SK-N-SH (cell line): ENCODE data around the gene MAML3. TPM values are rescaled to one million over a fixed set of nuclear protein-coding genes. Genes with fewer than 3 reads are reported as not detected.

ENCODE experiments used
- CTCF ChIA-PET: fragments of 300-600, 350-600 bp; formaldehyde crosslinking; extraction: SDS; loops from one replicate; lab custom pipeline; 2021; lab: Yijun Ruan, JAX
- POLR2A ChIA-PET: fragments of 350-600 bp; sonication (Branson Sonifier 250); formaldehyde crosslinking; extraction: SDS; loops from one replicate; lab custom pipeline; 2020; ENCODE audit warnings: antibody characterized with exemption, inconsistent platforms; lab: Yijun Ruan, JAX
- DNase-seq: peaks from one replicate; pipeline ENCODE4 v3.0.0; 2012
- H2AFZ ChIP-seq: fragments of 200-600 bp; sonication (generic); 2 replicates; pipeline ENCODE4 v1.8.1; 2016; ENCODE audit warnings: antibody characterized with exemption, mild to moderate bottlenecking, low read depth
- H3F3A ChIP-seq: fragments of 200-600 bp; sonication (generic); replicated peaks from 2 replicates; pipeline ENCODE3; 2016; ENCODE audit warnings: antibody characterized with exemption, mild to moderate bottlenecking; ENCODE audit not compliant: insufficient read depth
- H3K27ac ChIP-seq, 2 experiments: fragments of 200-500 bp in 1 of 2; fragments of 200-600 bp in 1 of 2; sonication (Bioruptor generic) in 1 of 2; sonication (generic), shearing (Covaris generic) in 1 of 2; 2 replicates each; pipeline versions ENCODE4 v1.5.1 to v1.6.1; 2014 to 2016; ENCODE audit warnings: low read depth in 2 of 2, inconsistent platforms in 1 of 2, low read length in 1 of 2, mild to moderate bottlenecking in 1 of 2, mixed read lengths in 1 of 2
- H3K27me3 ChIP-seq: fragments of 200-600 bp; sonication (generic), shearing (Covaris generic); 2 replicates; pipeline ENCODE4 v1.6.1; 2016; ENCODE audit warnings: mixed run types; ENCODE audit not compliant: insufficient read depth
- H3K36me3 ChIP-seq, 2 experiments: fragments of 200-500 bp in 1 of 2; fragments of 200-600 bp in 1 of 2; sonication (Bioruptor generic) in 1 of 2; sonication (generic) in 1 of 2; replicated peaks in 1 of 2; 2 replicates each; pipeline versions ENCODE3 to v1.5.1; 2014 to 2016; ENCODE audit warnings: low read length in 1 of 2, mild to moderate bottlenecking in 1 of 2; ENCODE audit not compliant: insufficient read depth in 2 of 2, control insufficient read depth in 1 of 2
- H3K4me1 ChIP-seq, 2 experiments: fragments of 200-500 bp in 1 of 2; fragments of 200-600 bp in 1 of 2; sonication (Bioruptor generic) in 1 of 2; sonication (generic), shearing (Covaris generic) in 1 of 2; 2 replicates each; pipeline versions ENCODE4 v1.5.1 to v1.6.1; 2014 to 2016; ENCODE audit warnings: low read depth in 1 of 2, low read length in 1 of 2, mixed run types in 1 of 2; ENCODE audit not compliant: insufficient read depth in 2 of 2, control insufficient read depth in 1 of 2
- H3K4me2 ChIP-seq: fragments of 200-600 bp; sonication (generic), shearing (Covaris generic); 2 replicates; pipeline ENCODE4 v1.6.1; 2017; ENCODE audit warnings: mixed run types
- H3K4me3 ChIP-seq, 2 experiments: fragments of 200-500 bp in 1 of 2; fragments of 200-600 bp in 1 of 2; sonication (Bioruptor generic) in 1 of 2; sonication (generic), shearing (Covaris generic) in 1 of 2; 2 replicates each; pipeline versions ENCODE4 v1.5.1 to v1.8.1; 2014 to 2016; ENCODE audit warnings: low read depth in 2 of 2, inconsistent platforms in 1 of 2, low read length in 1 of 2, mild to moderate bottlenecking in 1 of 2, mixed read lengths in 1 of 2, moderate library complexity in 1 of 2
- H3K79me2 ChIP-seq: fragments of 200-600 bp; sonication (generic); 2 replicates; pipeline ENCODE4 v1.8.1; 2017; ENCODE audit warnings: mild to moderate bottlenecking; ENCODE audit not compliant: insufficient read depth
- H3K9ac ChIP-seq: fragments of 200-600 bp; sonication (generic); 2 replicates; pipeline ENCODE4 v1.6.1; 2017; ENCODE audit warnings: mixed run types
- H3K9me2 ChIP-seq: fragments of 200-600 bp; sonication (generic); 2 replicates; pipeline ENCODE4 v1.6.1; 2017; ENCODE audit warnings: mixed run types
- H3K9me3 ChIP-seq: fragments of 200-600 bp; sonication (generic); 2 replicates; pipeline ENCODE4 v1.6.1; 2017; ENCODE audit warnings: mixed run types, mild to moderate bottlenecking, moderate library complexity
- H4K20me1 ChIP-seq: fragments of 200-600 bp; sonication (generic); 2 replicates; pipeline ENCODE4 v1.6.1; 2017; ENCODE audit warnings: mild to moderate bottlenecking, mixed run types; ENCODE audit not compliant: insufficient read depth
- ELF1 ChIP-seq: IDR thresholded peaks from 2 replicates; pipeline ENCODE4 v1.4.0; 2012
- EZH2phosphoT487 ChIP-seq: fragments of 200-600 bp; sonication (generic); IDR thresholded peaks from 2 replicates; pipeline ENCODE4 v1.6.1; 2017; ENCODE audit warnings: low read depth, mixed run types, mild to moderate bottlenecking, antibody characterized with exemption, moderate library complexity, borderline replicate concordance
- FOSL2 ChIP-seq: IDR thresholded peaks from 2 replicates; pipeline ENCODE4 v1.4.0; 2012; ENCODE audit warnings: low read depth, mild to moderate bottlenecking, moderate library complexity, borderline replicate concordance
- FOXM1 ChIP-seq: IDR thresholded peaks from 2 replicates; pipeline ENCODE4 v1.4.0; 2012; ENCODE audit warnings: low read depth, mild to moderate bottlenecking
- MEF2A ChIP-seq: IDR thresholded peaks from 2 replicates; pipeline ENCODE4 v1.4.0; 2012; ENCODE audit warnings: low read depth, borderline replicate concordance
- NRF1 ChIP-seq: IDR thresholded peaks from 2 replicates; pipeline ENCODE4 v1.6.1; 2012; ENCODE audit warnings: low read depth, mild to moderate bottlenecking, low read length
- POLR2AphosphoS5 ChIP-seq: IDR thresholded peaks from 2 replicates; pipeline ENCODE4 v1.6.1; 2012; ENCODE audit warnings: low read depth, low read length
- RAD21 ChIP-seq: IDR thresholded peaks from 2 replicates; pipeline ENCODE4 v1.6.1; 2012; ENCODE audit warnings: mild to moderate bottlenecking, low read length
- RCOR1 ChIP-seq: fragments of 150-350 bp; IDR thresholded peaks from 2 replicates; pipeline ENCODE4 v1.6.1; 2017; ENCODE audit warnings: antibody characterized with exemption, low read length
- REST ChIP-seq: IDR thresholded peaks from 2 replicates; pipeline ENCODE4 v1.6.1; 2012; ENCODE audit warnings: mild to moderate bottlenecking, low read depth, low read length, moderate library complexity
- RXRA ChIP-seq: IDR thresholded peaks from 2 replicates; pipeline ENCODE4 v1.4.0; 2012; ENCODE audit warnings: low read depth, mild to moderate bottlenecking, borderline replicate concordance
- SMC3 ChIP-seq: IDR thresholded peaks from 2 replicates; pipeline ENCODE4 v1.6.1; 2012; ENCODE audit warnings: low read depth, low read length, improper control_type of control experiment
- TCF12 ChIP-seq: IDR thresholded peaks from 2 replicates; pipeline ENCODE4 v1.4.0; 2012
- TEAD4 ChIP-seq: IDR thresholded peaks from 2 replicates; pipeline ENCODE4 v1.4.0; 2012; ENCODE audit warnings: mild to moderate bottlenecking, borderline replicate concordance; ENCODE audit not compliant: insufficient read depth
- USF1 ChIP-seq: IDR thresholded peaks from 2 replicates; pipeline ENCODE4 v1.4.0; 2012; ENCODE audit warnings: low read depth, borderline replicate concordance
- ZBTB33 ChIP-seq: IDR thresholded peaks from 2 replicates; pipeline ENCODE4 v1.4.0; 2012; ENCODE audit warnings: low read depth, borderline replicate concordance
- WGBS: methylation state at CpG from one replicate; pipeline ENCODE4 v1.1.6; 2017; ENCODE audit warnings: low lambda C conversion rate; 5-methylcytosine and 5-hydroxymethylcytosine counted together
- polyA plus RNA-seq, 3 experiments: library from polyadenylated mRNA; depleted of rRNA; stranded (reverse); fragments of >200 nt; gene quantifications; 2 replicates each; pipeline ENCODE4 v1.2.3, GENCODE V29; 2012
- TF ChIP-seq, protein P1 (sequence below): fragments of 200-600 bp; sonication (generic); IDR thresholded peaks from 2 replicates; pipeline ENCODE4 v1.6.1; 2017; ENCODE audit warnings: antibody characterized with exemption, mild to moderate bottlenecking, moderate library complexity

The MAML3 gene
- polyA plus RNA-seq, 1 of the 3 experiments (the other 2 are of a cell fraction), result 5.3 TPM

- CTCF ChIA-PET, result no interaction called here
Observed at GRCh38 chr4:139853309-139853708, 300.7 kb downstream of the MAML3 start.

GRCh38 chr4:139852612-139853269 lies 301.2 kb downstream of the MAML3 start:
- Histone ChIP-seq H3K4me3 (no peak overlapping the region), H2AFZ (no peak overlapping the region), H4K20me1 (no peaks in the 10 kb centered on the region), H3K4me1 (peaks cover 9 to 52% of the 10 kb centered on the region in 2 experiments; a peak in 3 of 4 replicates), H3K9me2 (no peaks in the 10 kb centered on the region), H3K79me2 (no peaks in the 10 kb centered on the region), H3K9ac (no peak overlapping the region), H3F3A (no peaks in the 10 kb centered on the region), H3K4me2 (no peak overlapping the region), H3K27me3 (no peaks in the 10 kb centered on the region), H3K27ac (peak overlapping the region in 1 of 2 experiments; percentile 32; a peak in 2 of 4 replicates), H3K9me3 (no peaks in the 10 kb centered on the region)
- CTCF ChIA-PET, result interaction anchor here (0.7 kb wide), 1 partner anchor 76 kb away, joined by 3 read pairs; no protein-coding TSS in a partner anchor
- 87% methylated on average over 4 of the region's 4 CpGs for WGBS
- DNase-seq, result no peak
- TF ChIP-seq RAD21 (no peak), TEAD4 (no peak), FOXM1 (no peak), EZH2phosphoT487 (no peak), ELF1 (no peak), RCOR1 (no peak), NRF1 (no peak), MEF2A (no peak), REST (no peak), RXRA (no peak), TCF12 (no peak), FOSL2 (no peak), USF1 (no peak), ZBTB33 (no peak), SMC3 (no peak)
- TF ChIP-seq, protein P1, sequence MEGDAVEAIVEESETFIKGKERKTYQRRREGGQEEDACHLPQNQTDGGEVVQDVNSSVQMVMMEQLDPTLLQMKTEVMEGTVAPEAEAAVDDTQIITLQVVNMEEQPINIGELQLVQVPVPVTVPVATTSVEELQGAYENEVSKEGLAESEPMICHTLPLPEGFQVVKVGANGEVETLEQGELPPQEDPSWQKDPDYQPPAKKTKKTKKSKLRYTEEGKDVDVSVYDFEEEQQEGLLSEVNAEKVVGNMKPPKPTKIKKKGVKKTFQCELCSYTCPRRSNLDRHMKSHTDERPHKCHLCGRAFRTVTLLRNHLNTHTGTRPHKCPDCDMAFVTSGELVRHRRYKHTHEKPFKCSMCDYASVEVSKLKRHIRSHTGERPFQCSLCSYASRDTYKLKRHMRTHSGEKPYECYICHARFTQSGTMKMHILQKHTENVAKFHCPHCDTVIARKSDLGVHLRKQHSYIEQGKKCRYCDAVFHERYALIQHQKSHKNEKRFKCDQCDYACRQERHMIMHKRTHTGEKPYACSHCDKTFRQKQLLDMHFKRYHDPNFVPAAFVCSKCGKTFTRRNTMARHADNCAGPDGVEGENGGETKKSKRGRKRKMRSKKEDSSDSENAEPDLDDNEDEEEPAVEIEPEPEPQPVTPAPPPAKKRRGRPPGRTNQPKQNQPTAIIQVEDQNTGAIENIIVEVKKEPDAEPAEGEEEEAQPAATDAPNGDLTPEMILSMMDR, result no peak
- TF ChIP-seq, all 33 proteins: peak for 0
- POLR2A ChIA-PET, result interaction anchor here (0.6 to 1.0 kb wide), 2 partner anchors 12 to 37 kb away, joined by 3 read pairs; no protein-coding TSS in a partner anchor
- peaks cover 0 to 5% of the 10 kb centered on the region in 2 experiments for H3K36me3 ChIP-seq

More at GRCh38 chr4:139853309-139853708, 300.7 kb downstream of the MAML3 start:
- H3K9me2 ChIP-seq, result no peaks in the 10 kb centered on the region
- H3K4me3 ChIP-seq, result no peak overlapping the region
- H3K4me2 ChIP-seq, result no peak overlapping the region
- H3K36me3 ChIP-seq, result peaks cover 0 to 5% of the 10 kb centered on the region in 2 experiments
- TF ChIP-seq RCOR1, result no peak
- TF ChIP-seq POLR2AphosphoS5, result no peak
- TF ChIP-seq FOXM1, result no peak
- POLR2A ChIA-PET, result interaction anchor here (0.6 to 1.0 kb wide), 2 partner anchors 12 to 203 kb away, joined by 3 read pairs; no protein-coding TSS in a partner anchor
- DNase-seq, result no peak
- H3K9me3 ChIP-seq, result no peaks in the 10 kb centered on the region
- no peak overlapping the region for H3K9ac ChIP-seq
- no peaks in the 10 kb centered on the region for H3F3A ChIP-seq
- H4K20me1 ChIP-seq, result no peaks in the 10 kb centered on the region
- no peaks in the 10 kb centered on the region for H3K79me2 ChIP-seq
- H2AFZ ChIP-seq, result no peak overlapping the region
- peaks cover 9 to 50% of the 10 kb centered on the region in 2 experiments; a peak in 3 of 4 replicates for H3K4me1 ChIP-seq
- H3K27me3 ChIP-seq, result no peaks in the 10 kb centered on the region
- H3K27ac ChIP-seq, result peak overlapping the region in 1 of 2 experiments; percentile 32; a peak in 2 of 4 replicates
